Fibroblast of pulmonary artery (primary cell): Measurements from ENCODE around the gene CCDC12.

Source experiments
- DNase-seq: peaks from one replicate; pipeline ENCODE4 v3.0.0-alpha.2; 2010; ENCODE audit warnings: low read depth
- H3K4me3 ChIP-seq: replicated peaks from 2 replicates; pipeline ENCODE4 v1.5.1; 2011; ENCODE audit warnings: low read depth, mild to moderate bottlenecking, control low read depth, low read length, moderate library complexity
- CTCF ChIP-seq: IDR thresholded peaks from 2 replicates; pipeline ENCODE4 v1.5.1; 2011; ENCODE audit warnings: mild to moderate bottlenecking, control low read depth, low read length, inconsistent platforms; ENCODE audit errors: missing control alignments

Gene CCDC12

DNA sequence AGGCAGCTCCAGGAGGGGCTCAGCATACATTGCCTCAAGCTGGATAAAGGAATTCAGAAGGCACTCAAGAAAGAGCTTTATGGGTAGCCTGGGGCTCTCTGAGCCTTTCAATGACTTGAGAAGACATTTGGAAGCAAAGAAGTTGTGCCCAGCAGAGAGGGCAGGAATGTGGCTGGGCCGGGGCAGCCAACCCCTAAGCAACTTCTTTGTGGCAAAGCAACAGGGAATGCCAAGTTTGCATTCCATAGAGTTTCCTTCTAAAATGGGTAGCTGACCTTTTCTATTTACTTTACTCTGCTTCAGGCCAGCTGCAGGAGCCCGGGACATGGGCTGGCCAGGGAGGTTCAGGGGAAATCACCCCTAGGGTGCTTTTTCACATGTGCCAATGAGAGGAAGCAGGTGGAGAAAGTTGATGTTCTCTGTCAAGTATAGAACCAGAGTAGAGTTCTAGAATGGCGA is 45.6 kb downstream of the CCDC12 start:
- DNase-seq: no peak

GRCh38 chr3:46930166-46930944 is 46.2 kb downstream of the CCDC12 start:
- no peak for DNase-seq
- no peak for TF ChIP-seq CTCF
- H3K4me3 ChIP-seq: no peak overlapping the region

More for the DNA sequence above, 45.6 kb downstream of the CCDC12 start:
- no peak overlapping the region for H3K4me3 ChIP-seq
- TF ChIP-seq CTCF: no peak

GRCh38 chr3:46929324-46929723 is 47.2 kb downstream of the CCDC12 start:
- no peak overlapping the region for H3K4me3 ChIP-seq
- TF ChIP-seq CTCF: no peak
- DNase-seq: no peak

- H3K4me3 ChIP-seq: no peak overlapping the region
- TF ChIP-seq CTCF: no peak
- no peak for DNase-seq
Observed at GRCh38 chr3:46928282-46928681, 48.3 kb downstream of the CCDC12 start.

- DNase-seq: no peak
- no peak overlapping the region for H3K4me3 ChIP-seq
- TF ChIP-seq CTCF: no peak
Observed at GRCh38 chr3:46927718-46928073, 48.8 kb downstream of the CCDC12 start.

GRCh38 chr3:46926871-46927717 is 49.5 kb downstream of the CCDC12 start:
- no peak for DNase-seq
- no peak overlapping the region for H3K4me3 ChIP-seq
- no peak for TF ChIP-seq CTCF
